CD4-positive, alpha-beta T cell (primary cell): Measurements from ENCODE around the gene CDC37. TPM values are rescaled to one million over a fixed set of nuclear protein-coding genes. Genes with fewer than 3 reads are reported as not detected.
"Not testable (repeated sequence)": the region's sequence is repeated elsewhere in the genome, so short reads cannot be mapped to it uniquely, and the experiment has no call there.

Source experiments
- ATAC-seq: fragments of 200-7000 bp; cut with Tn5 transposase; one replicate; pipeline ENCODE4 v1.10.0; 2022; ENCODE audit warnings: mild to moderate bottlenecking; ENCODE audit not compliant: poor library complexity
- CTCF ChIA-PET: fragments of 350-600 bp; sonication (Branson Sonifier 250); formaldehyde crosslinking; loops from one replicate; lab custom pipeline; 2021; ENCODE audit warnings: antibody characterized with exemption, inconsistent platforms; lab: Charles Lee
- POLR2A ChIA-PET: fragments of 350-600 bp; sonication (Branson Sonifier 250); formaldehyde crosslinking; loops from one replicate; lab custom pipeline; 2021; ENCODE audit warnings: antibody characterized with exemption, inconsistent platforms; lab: Charles Lee
- DNase-seq, 14 experiments: peaks; one replicate each; pipeline ENCODE4 v3.0.0-alpha.2; 2013 to 2020; ENCODE audit warnings: mixed read lengths in 2 of 14
- H3K27ac ChIP-seq, 2 donors: one replicate each; pipeline versions ENCODE4 v1.5.1 to v1.7.0; 2013; ENCODE audit warnings: low read length in 2 of 2, low read depth in 1 of 2, mild to moderate bottlenecking in 1 of 2
- H3K27me3 ChIP-seq, 2 experiments: 1 replicate in 1 of 2; 2 replicates in 1 of 2; pipeline versions ENCODE4 v1.6.1 to v1.7.0; 2013; ENCODE audit warnings: low read length in 2 of 2, control low read depth in 1 of 2, mild to moderate bottlenecking in 1 of 2, moderate library complexity in 1 of 2; ENCODE audit not compliant: insufficient read depth in 2 of 2, control insufficient read depth in 1 of 2
- H3K36me3 ChIP-seq: one replicate; pipeline ENCODE4 v1.6.1; 2013; ENCODE audit warnings: low read length, control low read depth; ENCODE audit not compliant: insufficient read depth
- H3K4me1 ChIP-seq: one replicate; pipeline ENCODE4 v1.6.1; 2013; ENCODE audit warnings: low read length, control low read depth; ENCODE audit not compliant: insufficient read depth
- H3K4me3 ChIP-seq: one replicate; pipeline ENCODE4 v1.5.1; 2013; ENCODE audit warnings: mild to moderate bottlenecking, low read length, moderate library complexity
- H3K9me3 ChIP-seq, 2 experiments: 1 replicate in 1 of 2; 2 replicates in 1 of 2; pipeline versions ENCODE4 v1.6.1 to v1.7.0; 2013; ENCODE audit warnings: low read length in 2 of 2, mild to moderate bottlenecking in 2 of 2, control low read depth in 1 of 2, moderate library complexity in 1 of 2; ENCODE audit not compliant: control insufficient read depth in 1 of 2, insufficient read depth in 1 of 2
- H3K27ac Mint-ChIP-seq: one replicate; pipeline ENCODE4 v1.8.0; 2020; ENCODE audit warnings: mixed read lengths
- H3K27me3 Mint-ChIP-seq: one replicate; pipeline ENCODE4 v1.8.0; 2021; ENCODE audit warnings: mixed read lengths
- H3K36me3 Mint-ChIP-seq: one replicate; pipeline ENCODE4 v1.8.0; 2021; ENCODE audit warnings: low read depth, mixed read lengths
- H3K4me1 Mint-ChIP-seq: one replicate; pipeline ENCODE4 v1.8.0; 2021; ENCODE audit warnings: low read depth, mixed read lengths
- H3K4me3 Mint-ChIP-seq: one replicate; pipeline ENCODE4 v1.8.0; 2020; ENCODE audit warnings: mild to moderate bottlenecking, mixed read lengths
- H3K9me3 Mint-ChIP-seq: one replicate; pipeline ENCODE4 v1.8.0; 2020; ENCODE audit warnings: mixed read lengths
- CTCF ChIP-seq: fragments of 200-600 bp; IDR thresholded peaks from one replicate; pipeline ENCODE4 v1.8.0; 2022; ENCODE audit warnings: antibody characterized with exemption, mild to moderate bottlenecking
- intact Hi-C, 2 experiments: fragments of 100-400 bp; cut with DNase I in 1 of 2; cut with micrococcal nuclease in 1 of 2; formaldehyde crosslinking; loops; one replicate each; pipeline versions ENCODE4 v1.15.1 to v1.9.0; 2023 to 2025; cut with DNase I, micrococcal nuclease
- total RNA-seq, 174 experiments: library from RNA in 2 of 174; stranded (reverse) in 2 of 174; gene quantifications; one replicate each; pipeline ENCODE4 v1.2.3 and lab custom pipeline; 2021 to 2026

The CDC37 gene
- total RNA-seq, 2 experiments from 2014 or later = 162 to 164 TPM

GRCh38 chr19:10416083-10416379 lies 12.7 kb upstream of the CDC37 start:
- peaks cover 0 to 34% of the 10 kb centered on the region in 2 experiments for H3K9me3 ChIP-seq
- peaks cover 5% of the 10 kb centered on the region for H3K36me3 Mint-ChIP-seq
- H3K4me1 Mint-ChIP-seq = peaks cover 43% of the 10 kb centered on the region
- peak overlapping the region; percentile 52 for H3K4me3 ChIP-seq
- CTCF ChIA-PET = interaction anchor here (0.7 to 6.8 kb wide), 17 partner anchors 11 to 486 kb away, joined by 3 to 129 read pairs (median 5); partner anchors contain the start of genes CDC37, ICAM5 and TYK2
- peaks cover 76% of the 10 kb centered on the region for H3K4me1 ChIP-seq
- no peak for TF ChIP-seq CTCF
- H3K27me3 Mint-ChIP-seq = peaks cover 36% of the 10 kb centered on the region
- intact Hi-C loops = loop anchor here (1.0 to 5.0 kb wide), 2 partner anchors 11 to 151 kb away; partner anchors contain the start of genes CDKN2D (in 1 of the 2) and KRI1 (in 1 of the 2)
- no peaks in the 10 kb centered on the region for H3K9me3 Mint-ChIP-seq
- DNase-seq = no peak
- no peaks in the 10 kb centered on the region for H3K36me3 ChIP-seq
- H3K4me3 Mint-ChIP-seq = peak overlapping the region; percentile 54
- H3K27ac Mint-ChIP-seq = peak overlapping the region; percentile 79
- H3K27ac ChIP-seq = peak overlapping the region; percentile 25 to 31
- peaks cover 34 to 38% of the 10 kb centered on the region in 2 experiments for H3K27me3 ChIP-seq
- no peak for ATAC-seq
- POLR2A ChIA-PET = interaction anchor here (0.6 to 1.5 kb wide), 5 partner anchors 10 to 454 kb away, joined by 3 to 10 read pairs (median 3); partner anchors contain the start of genes CDC37 and ICAM1

- peak overlapping the region; percentile 78 for H3K27ac Mint-ChIP-seq
- intact Hi-C loops = no loop called here
Measured at GRCh38 chr19:10412257-10412977, 9.1 kb upstream of the CDC37 start.

GRCh38 chr19:10411224-10411623 lies 7.9 kb upstream of the CDC37 start:
- H3K27ac ChIP-seq, DNase-seq, H3K9me3 ChIP-seq, H3K4me3 Mint-ChIP-seq, H3K27me3 ChIP-seq, H3K36me3 ChIP-seq, intact Hi-C loops, H3K4me3 ChIP-seq, ATAC-seq, CTCF ChIA-PET, H3K36me3 Mint-ChIP-seq, POLR2A ChIA-PET, H3K27ac Mint-ChIP-seq, H3K27me3 Mint-ChIP-seq, H3K9me3 Mint-ChIP-seq: not testable (repeated sequence)
- H3K4me1 Mint-ChIP-seq = peaks cover 50% of the 10 kb centered on the region
- peaks cover 62% of the 10 kb centered on the region for H3K4me1 ChIP-seq

More at GRCh38 chr19:10412257-10412977, 9.1 kb upstream of the CDC37 start:
- Histone ChIP-seq H3K9me3 (peaks cover 0 to 16% of the 10 kb centered on the region in 2 experiments), H3K36me3 (no peaks in the 10 kb centered on the region), H3K4me1 (peaks cover 63% of the 10 kb centered on the region), H3K4me3 (no peak overlapping the region), H3K27me3 (peaks cover 6% of the 10 kb centered on the region in 2 experiments), H3K27ac (peak overlapping the region; percentile 27 to 77)
- Mint-ChIP-seq H3K27me3 (peaks cover 10% of the 10 kb centered on the region), H3K36me3 (peaks cover 5% of the 10 kb centered on the region), H3K4me1 (peaks cover 45% of the 10 kb centered on the region), H3K4me3 (peak overlapping the region; percentile 16), H3K9me3 (no peaks in the 10 kb centered on the region)
- DNase-seq (peak in 3 of 14 experiments; percentile 48 to 81 (median 62)), ATAC-seq (no peak)
- CTCF ChIA-PET = interaction anchor here (0.9 to 6.8 kb wide), 5 partner anchors 7 to 143 kb away, joined by 3 to 129 read pairs (median 3); partner anchors contain the start of gene CDC37
- POLR2A ChIA-PET = interaction anchor here (0.6 to 1.1 kb wide), 3 partner anchors 13 to 123 kb away, joined by 3 to 5 read pairs (median 3); partner anchors contain the start of gene ICAM5
- no peak for TF ChIP-seq CTCF
